IPS-15b (cell line): ENCODE data around the gene PRKCE.

Experiments
- H3K27me3 ChIP-seq: one replicate; pipeline ENCODE4 v1.6.1; 2013; ENCODE audit warnings: low read length; ENCODE audit not compliant: control insufficient read depth, insufficient read depth
- H3K36me3 ChIP-seq: one replicate; pipeline ENCODE4 v1.6.1; 2013; ENCODE audit warnings: low read length; ENCODE audit not compliant: control insufficient read depth, insufficient read depth
- H3K4me1 ChIP-seq: one replicate; pipeline ENCODE4 v1.6.1; 2013; ENCODE audit warnings: mild to moderate bottlenecking, low read length; ENCODE audit not compliant: control insufficient read depth, insufficient read depth
- H3K4me3 ChIP-seq: one replicate; pipeline ENCODE4 v1.5.1; 2013; ENCODE audit warnings: low read depth, low read length
- H3K9ac ChIP-seq: one replicate; pipeline ENCODE4 v1.6.1; 2013; ENCODE audit warnings: low read depth, mild to moderate bottlenecking, low read length
- H3K9me3 ChIP-seq: one replicate; pipeline ENCODE4 v1.6.1; 2013; ENCODE audit warnings: mild to moderate bottlenecking, low read length; ENCODE audit not compliant: control insufficient read depth, insufficient read depth

PRKCE gene

DNA sequence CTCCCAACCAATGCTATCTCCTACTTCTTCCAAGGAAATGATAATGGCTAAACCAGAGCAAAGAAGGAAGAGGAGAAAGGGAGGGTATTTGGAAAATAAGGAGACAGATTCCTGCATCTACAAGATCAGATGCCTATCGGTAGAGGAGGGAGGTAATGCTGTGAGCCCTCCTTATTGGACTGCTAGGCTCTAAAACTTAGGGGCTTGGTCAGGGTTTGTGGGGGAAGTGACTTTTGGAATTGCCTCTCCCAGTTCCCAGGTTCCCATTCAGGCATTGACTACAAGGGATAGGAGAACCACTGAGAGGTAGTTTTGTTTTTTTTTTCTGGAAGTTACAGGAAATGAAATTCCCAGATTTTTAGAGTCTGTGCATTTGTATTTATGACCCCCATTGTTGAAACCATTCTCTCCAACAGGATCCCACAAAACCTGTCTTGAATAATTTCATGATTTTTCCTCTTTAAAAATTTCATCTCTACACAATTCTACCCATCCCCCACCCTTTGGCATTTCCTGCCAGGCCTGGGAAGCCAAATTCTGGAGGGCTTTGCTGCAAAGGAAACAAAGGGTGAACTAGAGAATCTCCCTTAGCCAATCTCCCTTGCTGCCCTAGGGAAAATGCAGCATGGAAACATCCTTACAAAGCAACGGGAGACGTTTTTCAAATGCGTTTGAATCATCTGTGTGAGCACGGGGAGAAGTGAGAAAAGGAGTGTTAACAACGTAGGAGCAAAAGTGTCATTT lies 363.6 kb downstream of the PRKCE start:
- H3K27me3 ChIP-seq: no peaks in the 10 kb centered on the region
- H3K9me3 ChIP-seq: no peaks in the 10 kb centered on the region
- H3K9ac ChIP-seq: no peak overlapping the region
- peaks cover 18% of the 10 kb centered on the region for H3K4me1 ChIP-seq
- no peak overlapping the region for H3K4me3 ChIP-seq
- no peaks in the 10 kb centered on the region for H3K36me3 ChIP-seq

GRCh38 chr2:46015671-46016070 lies 364.2 kb downstream of the PRKCE start:
- Histone ChIP-seq H3K9me3 (no peaks in the 10 kb centered on the region), H3K4me1 (peaks cover 18% of the 10 kb centered on the region), H3K4me3 (no peak overlapping the region), H3K27me3 (no peaks in the 10 kb centered on the region), H3K36me3 (no peaks in the 10 kb centered on the region), H3K9ac (no peak overlapping the region)

DNA sequence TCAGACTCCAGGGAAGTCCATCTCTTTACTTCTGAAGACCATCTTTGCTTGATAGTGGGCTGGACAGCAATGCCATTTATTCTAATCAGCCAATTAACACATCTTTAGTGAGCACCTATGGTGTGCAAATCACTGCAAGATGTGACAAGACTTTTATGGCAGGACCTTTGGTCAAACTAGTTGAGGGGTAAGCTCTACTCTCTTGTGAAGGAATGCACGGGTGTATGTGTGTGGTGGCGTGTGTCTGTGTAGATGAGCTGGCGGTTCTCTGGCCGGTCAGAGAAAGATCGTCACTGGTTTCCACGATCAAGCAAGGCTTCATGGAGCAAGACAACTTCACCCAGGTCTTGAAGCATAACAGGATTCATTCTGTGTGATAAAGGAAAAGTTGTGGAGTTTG lies 364.6 kb downstream of the PRKCE start:
- Histone ChIP-seq H3K9me3 (no peaks in the 10 kb centered on the region), H3K27me3 (no peaks in the 10 kb centered on the region), H3K9ac (no peak overlapping the region), H3K36me3 (no peaks in the 10 kb centered on the region), H3K4me1 (peaks cover 18% of the 10 kb centered on the region), H3K4me3 (no peak overlapping the region)

GRCh38 chr2:46018773-46019591 lies 367.5 kb downstream of the PRKCE start:
- H3K9me3 ChIP-seq: no peaks in the 10 kb centered on the region
- H3K27me3 ChIP-seq: no peaks in the 10 kb centered on the region
- H3K36me3 ChIP-seq: no peaks in the 10 kb centered on the region
- no peak overlapping the region for H3K9ac ChIP-seq
- H3K4me1 ChIP-seq: peaks cover 18% of the 10 kb centered on the region
- no peak overlapping the region for H3K4me3 ChIP-seq

DNA sequence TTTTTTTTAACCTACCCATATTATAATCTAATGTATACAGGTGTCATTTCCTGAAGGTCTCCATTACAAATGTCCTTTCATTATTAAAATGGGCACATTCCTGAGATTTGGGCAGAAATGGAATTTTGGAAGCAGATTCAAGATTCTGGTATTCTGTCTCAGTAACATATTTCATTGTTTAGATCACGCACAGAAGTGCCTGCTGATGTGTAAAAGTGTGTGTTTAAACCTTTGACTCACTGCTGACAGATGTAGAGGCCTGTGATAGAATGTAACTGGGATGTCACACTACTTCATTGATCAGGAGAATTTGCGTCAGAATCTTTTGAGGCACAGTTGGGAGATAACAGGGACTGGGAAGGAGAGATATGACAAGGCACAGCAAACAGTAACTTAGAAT lies 368.9 kb downstream of the PRKCE start:
- Histone ChIP-seq H3K4me3 (no peak overlapping the region), H3K36me3 (no peaks in the 10 kb centered on the region), H3K4me1 (peaks cover 9% of the 10 kb centered on the region), H3K27me3 (no peaks in the 10 kb centered on the region), H3K9ac (no peak overlapping the region), H3K9me3 (no peaks in the 10 kb centered on the region)

DNA sequence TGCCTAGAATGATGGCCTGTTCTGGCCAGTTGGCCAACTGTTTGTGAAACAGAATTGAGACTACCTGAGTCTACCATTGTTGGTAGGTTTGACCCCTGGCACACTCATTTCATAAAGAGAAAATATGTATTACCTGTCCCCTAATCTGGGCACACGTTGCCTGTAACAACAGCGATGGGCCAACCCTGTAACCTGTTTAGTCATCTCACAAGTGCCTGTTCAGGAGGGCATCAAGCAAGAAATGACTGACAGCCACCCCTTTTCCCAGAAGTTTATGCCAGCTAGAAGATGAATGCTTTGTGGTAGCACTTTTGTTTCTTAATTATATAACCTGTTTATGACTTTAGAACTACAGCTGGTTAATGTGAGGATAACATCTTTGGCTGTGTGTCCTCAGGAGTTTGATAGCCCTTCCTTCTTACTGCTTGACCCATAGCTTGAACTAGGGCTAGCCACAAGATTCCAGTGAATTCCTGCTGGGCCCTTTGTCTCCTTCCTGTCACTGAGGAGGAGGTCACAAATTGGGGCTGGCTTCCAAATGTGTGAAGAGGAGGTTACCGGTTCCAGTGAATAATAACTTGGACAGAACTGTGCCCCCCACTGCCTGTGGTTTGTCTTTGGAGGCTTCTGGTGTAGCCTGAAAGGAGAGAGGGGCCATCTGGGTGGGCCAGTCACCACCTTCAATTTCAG lies 371.8 kb downstream of the PRKCE start:
- Histone ChIP-seq H3K9me3 (no peaks in the 10 kb centered on the region), H3K9ac (no peak overlapping the region), H3K4me1 (no peaks in the 10 kb centered on the region), H3K4me3 (no peak overlapping the region), H3K36me3 (no peaks in the 10 kb centered on the region), H3K27me3 (no peaks in the 10 kb centered on the region)

- Histone ChIP-seq H3K4me3 (no peak overlapping the region), H3K9ac (no peak overlapping the region), H3K9me3 (no peaks in the 10 kb centered on the region), H3K27me3 (no peaks in the 10 kb centered on the region), H3K4me1 (no peaks in the 10 kb centered on the region), H3K36me3 (no peaks in the 10 kb centered on the region)
Observed at GRCh38 chr2:46024146-46024779, 372.8 kb downstream of the PRKCE start.

- Histone ChIP-seq H3K9me3 (no peaks in the 10 kb centered on the region), H3K4me1 (no peaks in the 10 kb centered on the region), H3K4me3 (no peak overlapping the region), H3K9ac (no peak overlapping the region), H3K36me3 (no peaks in the 10 kb centered on the region), H3K27me3 (no peaks in the 10 kb centered on the region)
Observed at GRCh38 chr2:46025081-46025480, 373.6 kb downstream of the PRKCE start.

DNA sequence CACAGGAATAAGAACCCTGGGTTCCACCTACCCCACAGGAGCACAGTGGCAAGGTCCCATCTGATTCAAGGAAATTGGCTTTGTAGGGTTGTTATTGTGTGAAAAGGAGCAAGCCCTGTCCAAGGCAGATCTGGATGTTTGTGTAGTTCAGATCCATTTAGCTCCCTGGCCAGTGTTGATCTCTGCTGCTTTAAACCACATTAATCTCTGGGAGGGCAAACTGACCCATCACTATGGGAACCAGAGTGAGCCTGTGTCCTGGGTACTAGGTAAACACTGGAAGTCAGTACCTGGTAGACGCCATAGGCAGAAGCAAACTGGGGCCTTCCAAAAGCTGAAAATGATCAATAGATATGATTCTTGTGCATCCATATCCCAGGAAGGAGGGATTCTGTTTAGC lies 374.2 kb downstream of the PRKCE start:
- H3K9me3 ChIP-seq: no peaks in the 10 kb centered on the region
- no peaks in the 10 kb centered on the region for H3K27me3 ChIP-seq
- no peak overlapping the region for H3K4me3 ChIP-seq
- H3K4me1 ChIP-seq: no peaks in the 10 kb centered on the region
- H3K9ac ChIP-seq: no peak overlapping the region
- H3K36me3 ChIP-seq: no peaks in the 10 kb centered on the region

DNA sequence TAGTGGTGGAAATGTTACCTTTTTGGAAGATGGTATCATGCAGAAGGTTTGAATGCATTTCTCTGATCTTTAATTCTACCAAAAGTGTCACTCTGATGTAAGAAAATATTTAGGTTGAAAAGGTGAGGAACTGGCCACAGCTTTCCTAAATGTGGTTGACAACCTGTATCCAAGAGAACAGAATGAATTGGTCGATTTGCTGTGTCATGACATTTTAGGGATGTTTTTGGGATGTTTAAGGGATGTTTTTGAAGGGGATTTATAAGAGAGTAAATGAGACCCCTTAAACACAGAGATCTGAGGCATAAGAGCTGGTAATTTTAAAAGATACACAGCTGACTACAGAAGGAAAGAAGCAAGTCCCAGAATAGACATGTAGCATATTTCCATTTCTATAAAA lies 375.0 kb downstream of the PRKCE start:
- Histone ChIP-seq H3K27me3 (no peaks in the 10 kb centered on the region), H3K9ac (no peak overlapping the region), H3K4me1 (no peaks in the 10 kb centered on the region), H3K9me3 (no peaks in the 10 kb centered on the region), H3K36me3 (no peaks in the 10 kb centered on the region), H3K4me3 (no peak overlapping the region)

DNA sequence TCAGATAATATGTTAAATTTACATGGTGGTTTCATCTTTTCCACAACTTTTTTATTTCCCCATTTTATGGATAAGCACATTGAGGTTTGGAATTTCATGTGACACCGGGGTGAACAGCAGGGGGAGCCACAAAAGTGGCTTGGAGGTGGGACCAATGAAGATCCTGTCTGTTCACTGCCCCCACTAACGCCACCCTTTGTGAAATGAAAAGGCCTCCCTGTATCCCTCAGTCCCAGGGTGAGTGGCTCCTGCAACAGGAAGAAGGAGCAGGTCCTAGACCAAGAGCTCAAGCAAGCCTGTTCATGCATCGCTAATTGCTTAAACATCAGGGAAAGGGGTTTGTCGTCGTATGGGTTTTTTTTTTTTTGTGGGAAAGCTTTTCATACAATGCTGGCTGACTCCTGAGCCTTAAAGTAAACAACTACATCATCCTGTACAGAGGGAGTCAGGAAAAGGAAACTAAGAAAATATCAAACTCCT lies 377.9 kb downstream of the PRKCE start:
- H3K36me3 ChIP-seq: no peaks in the 10 kb centered on the region

More for the DNA sequence above, 377.9 kb downstream of the PRKCE start:
- H3K9ac ChIP-seq: no peak overlapping the region
- no peaks in the 10 kb centered on the region for H3K4me1 ChIP-seq
- no peak overlapping the region for H3K4me3 ChIP-seq
- no peaks in the 10 kb centered on the region for H3K9me3 ChIP-seq
- H3K27me3 ChIP-seq: no peaks in the 10 kb centered on the region
